CD4-positive, alpha-beta T cell treated with Interferon gamma for 1 hour (primary cell): ENCODE data around the gene WDR13.
A peak's percentile ranks its signal among the peaks of the same experiment; 100 is the strongest.
"Not testable (repeated sequence)": the region's sequence is repeated elsewhere in the genome, so short reads cannot be mapped to it uniquely, and the experiment has no call there.

Source experiments
- DNase-seq: peaks from one replicate; pipeline ENCODE4 v3.0.0-alpha.2; 2020

WDR13 gene

GRCh38 chrX:48598614-48599013 lies 1.3 kb downstream of the WDR13 start:
- DNase-seq, result no peak

GRCh38 chrX:48599341-48599740 lies 2.0 kb downstream of the WDR13 start:
- DNase-seq, result no peak

- no peak for DNase-seq
These were observed 2.9 kb downstream of the WDR13 start for GRCh38 chrX:48600226-48600625.

GRCh38 chrX:48601741-48602394 lies 4.6 kb downstream of the WDR13 start:
- DNase-seq, result no peak

GRCh38 chrX:48604701-48605100 lies 7.4 kb downstream of the WDR13 start:
- no peak for DNase-seq

- DNase-seq, result no peak
These were observed 8.8 kb downstream of the WDR13 start for GRCh38 chrX:48606091-48606490.

- DNase-seq, result no peak
These were observed 14.4 kb downstream of the WDR13 start for GRCh38 chrX:48611703-48612102.

GRCh38 chrX:48613502-48614160 lies 16.3 kb downstream of the WDR13 start:
- no peak for DNase-seq

GRCh38 chrX:48616576-48616975 lies 19.3 kb downstream of the WDR13 start:
- DNase-seq, result no peak

GRCh38 chrX:48617542-48618340 lies 20.4 kb downstream of the WDR13 start:
- no peak for DNase-seq

- no peak for DNase-seq
These were observed 29.4 kb downstream of the WDR13 start for GRCh38 chrX:48626401-48627298.

GRCh38 chrX:48631376-48632090 lies 34.2 kb downstream of the WDR13 start:
- DNase-seq, result peak; percentile 82

- DNase-seq, result no peak
These were observed 34.9 kb downstream of the WDR13 start for GRCh38 chrX:48632207-48632606.

GRCh38 chrX:48636301-48636700 lies 39.0 kb downstream of the WDR13 start:
- no peak for DNase-seq

- DNase-seq, result no peak
These were observed 39.5 kb downstream of the WDR13 start for GRCh38 chrX:48636776-48637175.

- no peak for DNase-seq
These were observed 48.4 kb downstream of the WDR13 start for GRCh38 chrX:48645669-48646068.

- peak; percentile 28 for DNase-seq
These were observed 51.1 kb downstream of the WDR13 start for GRCh38 chrX:48648336-48648751.

- DNase-seq, result no peak
These were observed 51.8 kb downstream of the WDR13 start for GRCh38 chrX:48649102-48649501.

GRCh38 chrX:48652055-48652579 lies 54.8 kb downstream of the WDR13 start:
- DNase-seq, result not testable (repeated sequence)

GRCh38 chrX:48654746-48655145 lies 57.5 kb downstream of the WDR13 start:
- not testable (repeated sequence) for DNase-seq
